ENCODE results near the gene MANSC4. TPM values are rescaled to one million over a fixed set of nuclear protein-coding genes. Genes with fewer than 3 reads are reported as not detected.

The MANSC4 gene
- total RNA-seq: not detected in 2 replicates

GRCh38 chr12:27779920-27780611 is at the start of gene MANSC4, which contains the start of gene KLHL42:
MANSC4 (minus strand) TSS chr12:27780236; CDS start chr12:27771276, 8,960 bp downstream.
KLHL42 (plus strand) TSS chr12:27780233; CDS start chr12:27780331, 98 bp downstream.
- intact Hi-C loops (cut with micrococcal nuclease): loop anchor here (1.0 to 2.0 kb wide), 3 partner anchors 42 to 1601 kb away; partner anchors contain the start of genes ERGIC2 and MRPS35

GRCh38 chr12:27828196-27828595 is 48.2 kb upstream of the MANSC4 start:
- intact Hi-C loops (cut with micrococcal nuclease): no loop called here

- intact Hi-C loops (cut with micrococcal nuclease): no loop called here
Observed at GRCh38 chr12:27826076-27826475, 46.0 kb upstream of the MANSC4 start.

- intact Hi-C loops (cut with micrococcal nuclease): no loop called here
Observed at GRCh38 chr12:27824126-27824842, 44.2 kb upstream of the MANSC4 start.

GRCh38 chr12:27823038-27823437 is 43.0 kb upstream of the MANSC4 start:
- intact Hi-C loops (cut with micrococcal nuclease): loop anchor here (2.0 kb wide), 1 partner anchor 112 kb away; the partner anchor contains the start of gene MRPS35

- intact Hi-C loops (cut with micrococcal nuclease): loop anchor here (1.0 to 2.0 kb wide), 2 partner anchors 42 to 111 kb away; partner anchors contain the start of genes KLHL42, MANSC4 and MRPS35
Observed at GRCh38 chr12:27822076-27822712, 42.2 kb upstream of the MANSC4 start.

- intact Hi-C loops (cut with micrococcal nuclease): loop anchor here (1.0 kb wide), 1 partner anchor 88 kb away; no protein-coding TSS in a partner anchor
Observed at GRCh38 chr12:27821259-27821973, 41.4 kb upstream of the MANSC4 start.

- intact Hi-C loops (cut with micrococcal nuclease): no loop called here
Observed at GRCh38 chr12:27820564-27820963, 40.5 kb upstream of the MANSC4 start.

GRCh38 chr12:27818401-27818918 is 38.4 kb upstream of the MANSC4 start:
- intact Hi-C loops (cut with micrococcal nuclease): no loop called here

- intact Hi-C loops (cut with micrococcal nuclease): no loop called here
Observed at GRCh38 chr12:27817766-27818165, 37.7 kb upstream of the MANSC4 start.

- intact Hi-C loops (cut with micrococcal nuclease): no loop called here
Observed at GRCh38 chr12:27814851-27815591, 35.0 kb upstream of the MANSC4 start.

GRCh38 chr12:27814411-27814810 is 34.4 kb upstream of the MANSC4 start:
- intact Hi-C loops (cut with micrococcal nuclease): no loop called here

- intact Hi-C loops (cut with micrococcal nuclease): no loop called here
Observed at GRCh38 chr12:27812502-27812901, 32.5 kb upstream of the MANSC4 start.

- intact Hi-C loops (cut with micrococcal nuclease): no loop called here
Observed at GRCh38 chr12:27810756-27811155, 30.7 kb upstream of the MANSC4 start.

GRCh38 chr12:27808841-27809240 is 28.8 kb upstream of the MANSC4 start:
- intact Hi-C loops (cut with micrococcal nuclease): no loop called here

- intact Hi-C loops (cut with micrococcal nuclease): no loop called here
Observed at GRCh38 chr12:27807063-27807703, 27.1 kb upstream of the MANSC4 start.

GRCh38 chr12:27806259-27806658 is 26.2 kb upstream of the MANSC4 start:
- intact Hi-C loops (cut with micrococcal nuclease): no loop called here

GRCh38 chr12:27805238-27805637 is 25.2 kb upstream of the MANSC4 start:
- intact Hi-C loops (cut with micrococcal nuclease): no loop called here

GRCh38 chr12:27802936-27803335 is 22.9 kb upstream of the MANSC4 start:
- intact Hi-C loops (cut with micrococcal nuclease): no loop called here

GRCh38 chr12:27802511-27802910 is 22.5 kb upstream of the MANSC4 start:
- intact Hi-C loops (cut with micrococcal nuclease): no loop called here
